GM19351 (cell line): ENCODE results near the gene CEP152.
"Not testable (repeated sequence)": the region's sequence is repeated elsewhere in the genome, so short reads cannot be mapped to it uniquely, and the experiment has no call there.

Experiments used
- ATAC-seq: cut with Tn5 transposase; IDR thresholded peaks from one replicate; pipeline ENCODE4 v1.9.1; 2021; ENCODE audit warnings: mild to moderate bottlenecking, moderate library complexity; ENCODE audit not compliant: unreplicated experiment

The CEP152 gene

GRCh38 chr15:48805591-48805990 is 5.3 kb downstream of the CEP152 start:
- no peak for ATAC-seq

DNA sequence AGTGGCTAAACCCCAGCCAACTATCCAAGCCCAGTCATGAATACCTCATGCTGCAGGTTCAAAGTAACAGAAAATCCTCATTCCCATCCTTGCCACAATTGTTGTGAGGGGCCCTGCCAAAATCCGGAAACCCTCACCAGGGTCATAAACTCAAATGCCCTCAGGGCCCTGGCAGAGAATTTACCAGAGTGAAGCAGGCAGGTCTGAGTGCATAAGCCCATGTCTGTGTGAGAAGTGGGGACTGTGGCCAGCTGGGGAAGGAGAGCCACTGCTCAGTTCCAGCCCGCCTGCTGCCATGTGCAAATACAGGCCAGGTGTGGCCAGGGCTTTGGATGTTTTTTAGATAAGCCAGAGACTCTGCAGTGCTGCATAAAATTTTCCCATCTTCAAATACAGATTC is 7.0 kb downstream of the CEP152 start:
- ATAC-seq: no peak

GRCh38 chr15:48802867-48803266 is 8.0 kb downstream of the CEP152 start:
- ATAC-seq: no peak

DNA sequence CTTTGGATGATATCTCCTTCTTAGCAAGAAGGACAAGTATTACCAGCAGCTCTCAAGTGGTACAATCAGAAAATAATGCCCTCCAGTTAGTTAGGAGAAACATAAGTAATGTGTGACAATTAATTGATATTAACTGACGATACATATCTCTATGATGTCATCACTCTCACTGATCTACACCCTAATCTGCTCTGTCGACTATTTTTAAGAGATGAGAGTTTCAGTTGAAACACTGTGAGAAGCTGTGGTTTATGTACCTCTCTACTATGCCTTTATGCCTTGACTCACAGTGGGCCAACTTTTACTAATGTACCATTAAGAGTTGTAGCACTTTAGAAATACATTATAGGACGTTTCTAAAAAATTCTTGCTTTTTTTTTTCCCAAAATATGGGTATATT is 8.6 kb downstream of the CEP152 start:
- peak; percentile 77 for ATAC-seq

- ATAC-seq: no peak
These were observed 9.9 kb downstream of the CEP152 start for GRCh38 chr15:48800811-48801455.

DNA sequence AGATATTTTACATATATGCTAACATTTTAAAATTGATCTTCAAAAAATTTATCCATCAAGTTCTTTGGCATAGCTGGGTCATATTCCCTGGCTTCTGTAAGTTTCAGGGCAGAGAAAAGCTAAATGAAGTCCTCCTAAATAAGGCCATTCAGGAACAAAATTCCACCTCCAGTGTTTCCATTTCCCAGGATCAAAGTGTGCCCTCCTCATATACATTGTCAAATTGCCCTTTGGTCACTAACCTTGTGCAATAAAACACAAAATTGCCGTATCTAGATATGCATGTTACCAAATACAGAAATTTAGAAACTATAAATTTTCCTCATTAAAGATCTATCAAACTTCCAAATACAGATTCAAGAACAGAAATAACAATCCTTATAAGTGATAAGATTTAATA is 10.6 kb downstream of the CEP152 start:
- ATAC-seq: no peak

DNA sequence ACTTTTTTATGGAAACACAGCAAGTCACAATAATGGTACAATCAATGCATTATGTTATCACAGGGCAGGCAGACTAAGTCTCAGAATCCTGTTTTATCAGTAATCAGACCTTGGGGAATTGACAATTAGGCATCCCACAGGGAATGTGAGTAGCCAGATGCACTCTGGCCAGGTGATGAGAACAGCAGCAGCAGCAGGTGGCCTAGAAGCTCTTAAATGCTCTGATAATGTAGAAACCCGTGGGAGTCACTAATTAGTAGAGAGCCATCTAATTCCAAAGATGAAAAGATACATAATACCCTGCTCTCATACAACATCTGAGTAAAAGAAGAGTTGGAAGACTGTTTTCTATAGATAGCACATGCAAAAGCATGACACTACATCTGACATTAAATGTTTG is 12.6 kb downstream of the CEP152 start:
- no peak for ATAC-seq

- ATAC-seq: no peak
These were observed 13.9 kb downstream of the CEP152 start for GRCh38 chr15:48796930-48797329.

- ATAC-seq: no peak
These were observed 14.3 kb downstream of the CEP152 start for GRCh38 chr15:48796521-48796920.

DNA sequence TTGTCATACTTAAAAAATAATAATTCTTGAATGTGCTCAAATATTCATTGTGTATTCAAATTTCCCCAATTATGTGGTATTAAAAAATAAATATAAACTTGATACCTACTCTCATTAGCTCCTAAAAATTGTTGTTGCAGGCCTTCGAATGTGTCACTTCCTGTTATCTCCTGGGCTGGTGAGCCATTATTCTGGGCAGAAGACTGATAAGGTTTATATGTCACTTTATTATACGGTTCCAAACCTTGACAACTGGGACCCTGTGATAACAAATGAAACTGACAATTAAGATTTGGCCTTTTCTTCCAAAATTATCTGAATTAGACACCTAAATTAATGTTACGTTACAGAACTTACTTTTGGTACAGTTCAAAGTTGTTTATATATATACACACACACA is 15.0 kb downstream of the CEP152 start:
- no peak for ATAC-seq

DNA sequence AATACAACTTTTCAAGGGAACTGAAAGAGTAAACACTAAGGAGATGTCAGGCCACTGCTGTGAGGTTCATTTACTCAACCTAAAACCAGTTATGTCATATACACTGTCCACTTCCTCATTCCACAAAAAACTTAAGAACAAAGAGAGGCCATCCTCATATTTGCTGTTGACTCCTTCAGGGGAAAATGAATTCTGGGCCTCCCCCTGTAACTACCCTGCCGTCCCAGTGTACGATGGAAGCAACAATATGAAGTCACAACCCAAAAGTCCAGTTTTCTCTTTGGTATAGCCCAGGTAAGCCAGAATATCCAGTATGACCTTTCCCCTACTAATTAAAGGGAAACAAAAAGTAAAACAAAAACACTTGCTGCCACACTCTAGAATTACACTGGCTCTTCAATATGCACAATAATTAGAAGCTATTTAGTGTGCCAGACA is 16.2 kb downstream of the CEP152 start:
- ATAC-seq: peak; percentile 99

DNA sequence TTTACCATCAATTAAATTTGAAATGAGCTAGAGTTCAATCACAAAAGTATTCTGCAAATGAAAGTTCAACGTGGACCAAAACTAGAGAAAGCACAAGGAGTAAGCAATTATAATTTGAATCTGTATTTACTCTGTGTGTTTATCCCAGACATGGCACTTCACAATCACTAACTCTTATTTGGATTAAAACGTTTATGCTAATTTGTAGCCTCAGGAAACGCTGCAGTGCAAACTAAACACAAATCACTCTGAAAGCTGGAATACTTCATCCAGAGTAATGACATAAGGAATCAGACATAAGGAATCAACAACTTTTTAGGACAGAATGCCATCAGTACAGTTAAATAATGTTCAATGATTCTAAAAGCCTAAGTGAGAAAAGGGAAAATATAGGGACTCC is 18.5 kb downstream of the CEP152 start:
- ATAC-seq: no peak

DNA sequence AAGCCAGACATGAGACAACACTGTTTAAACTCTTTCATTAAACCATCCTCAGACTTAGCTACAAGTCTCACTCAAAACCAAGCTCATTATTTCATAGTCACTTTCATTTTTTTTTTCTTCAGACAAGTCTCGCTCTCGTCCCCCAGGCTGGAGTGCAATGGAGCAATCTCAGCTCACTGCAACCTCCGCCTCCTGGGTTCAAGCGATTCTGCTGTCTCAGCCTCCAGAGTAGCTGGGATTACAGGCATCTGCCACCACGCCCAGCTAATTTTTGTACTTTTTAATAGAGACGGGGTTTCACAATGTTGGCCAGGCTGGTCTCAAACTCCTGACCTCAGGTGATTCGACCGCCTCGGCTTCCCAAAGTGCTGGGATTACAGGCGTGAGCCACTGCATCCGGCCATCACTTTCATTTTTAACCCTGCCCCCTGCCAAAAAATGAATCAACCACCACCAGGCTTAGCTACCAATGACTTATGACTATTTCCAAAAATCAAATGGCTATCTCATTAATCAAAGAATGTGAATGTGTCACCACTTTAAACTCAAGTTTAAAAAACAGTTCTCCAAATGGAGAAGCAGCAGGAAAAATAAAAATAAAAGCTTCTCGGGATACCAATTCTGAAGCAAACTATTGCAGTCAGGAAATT is 20.3 kb downstream of the CEP152 start:
- ATAC-seq: not testable (repeated sequence)

DNA sequence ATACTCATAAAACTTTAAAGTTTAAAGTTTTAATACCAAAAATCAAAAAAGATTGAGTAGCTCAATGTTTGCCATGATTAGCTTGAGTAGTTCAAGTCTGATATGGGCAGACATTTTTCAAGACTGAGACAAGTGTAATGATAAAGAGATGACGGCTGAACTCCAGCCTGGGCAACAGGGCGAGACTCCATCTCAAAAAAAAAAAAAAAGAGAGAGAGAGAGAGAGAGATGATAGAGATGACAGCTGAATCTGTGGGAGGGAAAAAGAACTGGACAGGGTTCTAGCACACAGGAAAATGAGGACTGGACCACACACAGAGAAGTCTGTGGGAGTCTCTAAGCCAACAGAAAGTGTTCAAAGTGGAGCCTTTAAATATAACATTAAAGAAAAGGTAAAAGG is 25.2 kb downstream of the CEP152 start:
- no peak for ATAC-seq

DNA sequence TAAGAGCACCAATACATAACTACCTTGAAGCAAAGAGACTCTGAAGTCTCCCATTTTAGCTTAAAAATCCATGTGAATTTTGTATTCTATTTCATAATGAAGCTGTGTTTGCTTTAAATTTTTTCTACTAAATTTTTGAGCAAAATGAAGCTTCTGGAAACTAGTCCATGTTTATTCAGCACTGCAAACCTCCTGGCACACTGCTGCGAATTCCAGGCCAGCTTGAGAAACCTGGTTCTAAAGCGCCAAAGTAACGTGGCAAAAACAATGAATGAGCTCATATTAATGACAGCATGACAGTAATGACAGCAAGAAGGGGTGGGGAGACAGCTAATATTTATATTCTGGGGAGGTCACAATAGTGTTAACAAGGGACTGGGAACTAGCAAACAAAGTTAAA is 25.7 kb downstream of the CEP152 start:
- no peak for ATAC-seq

- ATAC-seq: no peak
These were observed 26.1 kb downstream of the CEP152 start for GRCh38 chr15:48784756-48785155.

GRCh38 chr15:48782911-48783310 is 28.0 kb downstream of the CEP152 start:
- no peak for ATAC-seq

DNA sequence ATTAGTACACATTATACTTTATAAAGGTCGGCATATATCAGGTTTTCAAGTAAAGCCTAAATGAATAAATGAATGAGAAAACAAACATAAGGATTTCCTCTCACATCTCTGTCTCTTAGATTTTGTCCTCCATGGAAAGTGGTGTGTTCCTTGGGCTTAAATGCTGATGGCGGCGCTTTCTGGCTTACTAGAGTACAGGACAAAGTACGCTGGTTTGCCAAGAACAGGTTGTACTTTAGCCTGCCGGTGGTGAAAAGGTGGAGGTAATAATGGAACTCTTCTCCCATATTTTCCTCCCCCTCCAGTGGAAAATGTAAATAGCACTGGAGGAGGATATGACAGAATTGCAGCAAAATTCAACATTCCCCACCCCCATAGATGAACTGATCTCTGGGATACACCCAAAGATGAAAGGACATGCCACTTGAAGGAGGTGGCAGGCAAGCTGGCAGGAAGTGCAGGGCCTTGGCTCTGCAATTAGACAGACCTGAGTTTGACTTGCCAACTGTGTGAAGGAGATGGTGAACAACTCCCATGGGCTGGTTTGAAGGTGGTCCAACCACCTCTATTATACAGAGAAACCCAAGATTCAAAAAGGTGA is 29.3 kb downstream of the CEP152 start:
- ATAC-seq: no peak

DNA sequence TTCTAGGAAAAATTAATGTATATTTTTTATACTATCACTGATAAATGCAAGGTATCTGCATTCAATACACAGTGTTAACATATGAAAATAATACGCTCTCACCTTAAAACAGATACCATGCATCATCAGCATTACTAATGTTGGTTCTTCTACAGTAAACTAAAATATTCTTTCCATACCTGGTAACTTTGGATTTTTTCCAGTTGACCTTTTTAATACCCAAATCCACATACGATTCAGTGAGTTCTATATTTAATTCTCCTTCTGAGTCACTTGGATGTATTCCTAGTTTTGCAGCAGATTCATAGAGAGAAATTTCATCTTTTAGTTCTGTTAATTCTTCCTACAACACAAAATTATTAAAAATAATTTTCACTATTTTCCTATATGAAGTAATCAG is 29.9 kb downstream of the CEP152 start:
- no peak for ATAC-seq

- ATAC-seq: no peak
These were observed 32.5 kb downstream of the CEP152 start for GRCh38 chr15:48778331-48778730.

- no peak for ATAC-seq
These were observed 33.1 kb downstream of the CEP152 start for GRCh38 chr15:48777645-48778330.

DNA sequence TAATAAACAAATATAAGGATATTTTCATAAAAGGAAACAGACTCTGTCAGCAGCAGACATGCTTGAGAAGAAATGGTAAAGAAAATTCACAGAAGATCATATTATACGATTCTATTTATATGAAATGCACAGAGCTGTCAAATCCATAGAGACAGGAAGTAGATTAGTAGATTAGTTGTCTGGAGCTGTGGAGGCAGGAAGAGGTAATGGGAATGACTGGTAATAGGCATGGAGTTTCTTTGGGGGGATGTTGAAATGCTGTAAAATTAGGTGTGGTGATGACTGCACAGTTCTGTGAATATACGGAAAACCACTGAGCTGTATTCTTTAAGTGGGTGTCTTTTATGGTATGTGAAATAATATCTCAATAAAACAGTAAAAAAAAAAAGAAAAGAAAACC is 35.3 kb downstream of the CEP152 start:
- ATAC-seq: no peak
